HG03354 (cell line): ENCODE results near the gene NPTX1.

Experiments
- ATAC-seq: cut with Tn5 transposase; IDR thresholded peaks from one replicate; pipeline ENCODE4 v1.9.1; 2021; ENCODE audit warnings: mild to moderate bottlenecking; ENCODE audit not compliant: unreplicated experiment, poor library complexity, severe bottlenecking

NPTX1 gene

GRCh38 chr17:80504686-80505413, 28.4 kb upstream of the NPTX1 start:
- no peak for ATAC-seq

- no peak for ATAC-seq
Measured at GRCh38 chr17:80503921-80504320, 27.5 kb upstream of the NPTX1 start.

- ATAC-seq = no peak
Measured at GRCh38 chr17:80503031-80503430, 26.6 kb upstream of the NPTX1 start.

- no peak for ATAC-seq
Measured at GRCh38 chr17:80502578-80502877, 26.1 kb upstream of the NPTX1 start.

GRCh38 chr17:80501741-80502577, 25.6 kb upstream of the NPTX1 start:
- ATAC-seq = no peak

- ATAC-seq = no peak
Measured at GRCh38 chr17:80499961-80500665, 23.7 kb upstream of the NPTX1 start.

GRCh38 chr17:80499560-80499959, 23.2 kb upstream of the NPTX1 start:
- ATAC-seq = no peak

GRCh38 chr17:80498920-80499410, 22.6 kb upstream of the NPTX1 start:
- ATAC-seq = no peak

GRCh38 chr17:80498242-80498919, 22.0 kb upstream of the NPTX1 start:
- no peak for ATAC-seq

- no peak for ATAC-seq
Measured at GRCh38 chr17:80497726-80498241, 21.4 kb upstream of the NPTX1 start.

- no peak for ATAC-seq
Measured at GRCh38 chr17:80494547-80494946, 18.1 kb upstream of the NPTX1 start.

GRCh38 chr17:80492343-80493136, 16.1 kb upstream of the NPTX1 start:
- no peak for ATAC-seq

GRCh38 chr17:80491478-80492342, 15.3 kb upstream of the NPTX1 start:
- ATAC-seq = no peak

GRCh38 chr17:80487511-80487910, 11.1 kb upstream of the NPTX1 start:
- ATAC-seq = no peak

GRCh38 chr17:80486692-80487091, 10.3 kb upstream of the NPTX1 start:
- ATAC-seq = no peak

GRCh38 chr17:80485846-80486245, 9.4 kb upstream of the NPTX1 start:
- no peak for ATAC-seq

- ATAC-seq = no peak
Measured at GRCh38 chr17:80482555-80483308, 6.3 kb upstream of the NPTX1 start.

- no peak for ATAC-seq
Measured at GRCh38 chr17:80482058-80482318, 5.6 kb upstream of the NPTX1 start.
